ENCODE results near the gene ITGAE. TPM values are rescaled to one million over a fixed set of nuclear protein-coding genes. Genes with fewer than 3 reads are reported as not detected.

The ITGAE gene
- total and polyA plus RNA-seq, 2 experiments from 2014 or later: 11.7 to 44.9 TPM

DNA sequence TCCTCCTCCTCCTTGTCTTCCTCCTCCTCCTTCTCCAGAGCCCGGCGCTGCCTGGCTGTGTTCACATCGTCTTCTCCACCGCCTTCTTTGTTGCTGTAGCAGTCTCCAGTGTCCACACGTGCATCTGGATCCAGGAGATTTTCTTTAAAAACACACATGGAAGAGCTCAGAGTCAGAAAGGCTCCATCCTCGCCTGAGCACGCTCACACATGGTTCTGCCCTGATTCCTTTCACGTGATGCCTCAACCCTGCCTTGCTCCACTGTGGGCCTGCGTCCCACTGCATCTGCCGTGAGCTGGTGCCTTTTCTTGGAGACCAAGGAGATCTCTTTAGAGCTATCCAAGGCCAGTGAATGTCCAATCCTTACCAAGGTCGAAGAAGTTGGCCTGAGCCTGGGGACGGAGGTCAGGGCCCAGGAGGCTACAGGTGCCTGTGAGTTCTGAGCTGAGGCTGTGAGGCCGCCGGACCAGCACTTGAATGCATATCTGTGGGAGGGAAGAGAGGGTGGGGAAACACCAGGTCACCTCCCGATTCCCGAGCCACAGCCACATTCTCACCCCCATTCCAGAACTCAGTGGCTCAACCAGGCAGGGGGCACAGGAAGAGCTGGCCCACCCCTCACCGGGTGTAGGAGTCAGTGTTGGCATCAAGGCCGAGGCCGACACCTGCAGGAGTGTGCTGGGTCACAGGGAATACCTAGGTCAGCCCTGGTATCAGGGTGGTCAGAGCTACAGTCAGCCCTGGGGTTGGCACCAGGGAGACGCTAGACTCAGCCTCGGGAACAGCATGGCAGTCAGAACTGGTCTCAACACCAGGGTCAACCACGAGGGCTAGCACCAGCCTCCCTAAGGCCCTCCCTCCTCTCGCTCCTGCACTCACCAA, 39.7 kb downstream of the ITGAE start:
- no peaks in the 10 kb centered on the region for H4K20me1 ChIP-seq (replicated peaks; ENCODE audit: insufficient read depth)
- H3K36me3 ChIP-seq (ENCODE audit: insufficient read depth): no peaks in the 10 kb centered on the region
- TF ChIP-seq, protein P1, sequence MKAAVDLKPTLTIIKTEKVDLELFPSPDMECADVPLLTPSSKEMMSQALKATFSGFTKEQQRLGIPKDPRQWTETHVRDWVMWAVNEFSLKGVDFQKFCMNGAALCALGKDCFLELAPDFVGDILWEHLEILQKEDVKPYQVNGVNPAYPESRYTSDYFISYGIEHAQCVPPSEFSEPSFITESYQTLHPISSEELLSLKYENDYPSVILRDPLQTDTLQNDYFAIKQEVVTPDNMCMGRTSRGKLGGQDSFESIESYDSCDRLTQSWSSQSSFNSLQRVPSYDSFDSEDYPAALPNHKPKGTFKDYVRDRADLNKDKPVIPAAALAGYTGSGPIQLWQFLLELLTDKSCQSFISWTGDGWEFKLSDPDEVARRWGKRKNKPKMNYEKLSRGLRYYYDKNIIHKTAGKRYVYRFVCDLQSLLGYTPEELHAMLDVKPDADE (IDR thresholded peaks at IDR 0.05): no peak
- Mint-ChIP-seq H3K36me3 (ENCODE audit: low read depth) (peaks cover 14% of the 10 kb centered on the region), H3K4me3 (no peak overlapping the region), H3K4me1 (0 out of 3 replicates have a peak, but pooled peaks cover 2% of the 10 kb centered on the region), H3K9me3 (peaks cover 16% of the 10 kb centered on the region), H3K27ac (no peak overlapping the region), H3K27me3 (ENCODE audit: insufficient read depth, low read depth, poor library complexity) (peaks cover 7% of the 10 kb centered on the region)
- DNase-seq (ENCODE audit: low spot score) (no peak), ATAC-seq (no peak)
- H3K9me2 ChIP-seq (ENCODE audit: insufficient read depth): no peaks in the 10 kb centered on the region
- H3K27ac ChIP-seq (ENCODE audit: low read depth): no peak overlapping the region
- H2AFZ ChIP-seq: no peak overlapping the region
- H3F3A ChIP-seq (replicated peaks; ENCODE audit: low read depth): no peaks in the 10 kb centered on the region
- H3K4me3 ChIP-seq: no peak overlapping the region
- no peaks in the 10 kb centered on the region for H3K79me2 ChIP-seq (replicated peaks; ENCODE audit: insufficient read depth)
- no peaks in the 10 kb centered on the region for H3K4me1 ChIP-seq (ENCODE audit: insufficient read depth)
- no peak overlapping the region for H3K4me2 ChIP-seq
- no peaks in the 10 kb centered on the region for H3K27me3 ChIP-seq (ENCODE audit: insufficient read depth)

DNA sequence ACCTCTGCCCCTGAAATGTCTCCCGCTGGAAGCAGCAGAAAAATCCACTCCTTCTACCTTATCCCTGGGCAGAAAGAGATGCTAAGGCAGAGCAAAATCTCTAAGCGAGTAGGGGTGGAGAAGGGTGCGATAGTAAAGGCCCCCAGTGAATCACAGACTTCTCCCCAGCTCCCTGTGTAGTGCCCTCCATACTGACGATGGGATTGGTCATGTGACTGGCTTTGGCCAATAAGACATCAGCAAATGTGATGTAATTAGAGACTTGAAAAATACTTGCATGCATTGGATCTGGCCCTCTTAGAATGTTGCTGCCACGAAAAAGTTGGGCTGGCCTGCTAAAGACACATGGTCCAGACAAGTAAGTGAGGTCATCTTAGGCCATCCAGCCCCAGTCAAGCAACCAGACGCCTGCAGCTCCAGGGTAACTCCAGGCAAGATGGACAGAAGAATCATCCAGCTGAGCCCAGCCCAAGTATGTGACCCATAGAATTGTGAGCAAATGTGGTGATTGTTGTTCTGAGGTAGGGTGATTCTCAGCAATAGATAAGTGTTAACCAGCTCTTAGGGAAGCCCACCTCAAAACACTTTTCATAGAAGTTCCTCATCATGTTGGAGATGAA, 41.3 kb downstream of the ITGAE start:
- no peak for DNase-seq (ENCODE audit: low spot score)
- H2AFZ ChIP-seq: no peak overlapping the region

DNA sequence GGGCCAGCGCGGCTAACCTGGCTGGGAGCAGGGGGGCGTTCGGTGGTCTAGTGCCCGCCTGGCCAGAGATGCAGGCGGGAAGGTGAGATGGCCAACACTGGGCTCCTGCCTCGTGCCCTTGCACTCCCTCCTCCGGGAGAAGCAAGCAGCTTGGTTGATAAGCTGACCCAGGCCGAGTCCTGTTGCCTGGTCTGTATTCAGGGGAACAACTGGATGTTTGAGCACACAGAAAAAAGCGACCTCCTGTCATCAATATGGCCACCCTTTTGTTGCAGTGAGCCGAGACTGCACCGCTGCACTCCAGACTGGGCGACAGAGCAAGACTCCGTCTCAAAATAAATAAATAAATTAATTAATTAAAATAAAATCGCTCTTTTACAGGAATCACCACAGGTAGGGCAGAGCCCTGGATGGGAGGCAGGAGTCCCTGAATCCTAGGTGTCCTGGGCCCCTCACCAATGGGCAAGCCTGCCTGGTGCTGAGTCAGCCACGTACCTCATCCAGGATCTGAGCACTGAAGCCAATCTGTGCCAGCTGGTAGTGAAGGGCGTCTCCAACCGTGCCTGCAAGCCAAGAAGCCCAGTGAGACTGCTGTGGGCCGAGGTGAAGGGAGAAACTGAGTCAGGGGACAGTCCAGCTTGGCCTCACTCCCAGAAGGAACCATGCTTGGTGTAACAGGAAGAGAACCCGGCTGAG, 45.5 kb downstream of the ITGAE start:
- Mint-ChIP-seq H3K9me3 (peaks cover 11% of the 10 kb centered on the region), H3K27me3 (ENCODE audit: insufficient read depth, low read depth, poor library complexity) (peaks cover 14% of the 10 kb centered on the region), H3K27ac (peak overlapping the region; percentile 75), H3K4me3 (peak overlapping the region; percentile 70), H3K36me3 (ENCODE audit: low read depth) (peaks cover 12% of the 10 kb centered on the region), H3K4me1 (peaks cover 10% of the 10 kb centered on the region)
- peaks cover 6% of the 10 kb centered on the region; the same call in 1 of the 2 replicates for H3K4me1 ChIP-seq (ENCODE audit: insufficient read depth)
- peak overlapping the region; percentile 79 for H3K4me3 ChIP-seq
- no peaks in the 10 kb centered on the region for H3K79me2 ChIP-seq (replicated peaks; ENCODE audit: insufficient read depth)
- TF ChIP-seq, protein P1 (IDR thresholded peaks at IDR 0.05): no peak
- TF ChIP-seq EZH2phosphoT487 (IDR thresholded peaks at IDR 0.05; ENCODE audit: unreplicated experiment) (no peak), NANOG (IDR thresholded peaks at IDR 0.05; ENCODE audit: borderline replicate concordance) (no peak)
- TF ChIP-seq, protein P2, sequence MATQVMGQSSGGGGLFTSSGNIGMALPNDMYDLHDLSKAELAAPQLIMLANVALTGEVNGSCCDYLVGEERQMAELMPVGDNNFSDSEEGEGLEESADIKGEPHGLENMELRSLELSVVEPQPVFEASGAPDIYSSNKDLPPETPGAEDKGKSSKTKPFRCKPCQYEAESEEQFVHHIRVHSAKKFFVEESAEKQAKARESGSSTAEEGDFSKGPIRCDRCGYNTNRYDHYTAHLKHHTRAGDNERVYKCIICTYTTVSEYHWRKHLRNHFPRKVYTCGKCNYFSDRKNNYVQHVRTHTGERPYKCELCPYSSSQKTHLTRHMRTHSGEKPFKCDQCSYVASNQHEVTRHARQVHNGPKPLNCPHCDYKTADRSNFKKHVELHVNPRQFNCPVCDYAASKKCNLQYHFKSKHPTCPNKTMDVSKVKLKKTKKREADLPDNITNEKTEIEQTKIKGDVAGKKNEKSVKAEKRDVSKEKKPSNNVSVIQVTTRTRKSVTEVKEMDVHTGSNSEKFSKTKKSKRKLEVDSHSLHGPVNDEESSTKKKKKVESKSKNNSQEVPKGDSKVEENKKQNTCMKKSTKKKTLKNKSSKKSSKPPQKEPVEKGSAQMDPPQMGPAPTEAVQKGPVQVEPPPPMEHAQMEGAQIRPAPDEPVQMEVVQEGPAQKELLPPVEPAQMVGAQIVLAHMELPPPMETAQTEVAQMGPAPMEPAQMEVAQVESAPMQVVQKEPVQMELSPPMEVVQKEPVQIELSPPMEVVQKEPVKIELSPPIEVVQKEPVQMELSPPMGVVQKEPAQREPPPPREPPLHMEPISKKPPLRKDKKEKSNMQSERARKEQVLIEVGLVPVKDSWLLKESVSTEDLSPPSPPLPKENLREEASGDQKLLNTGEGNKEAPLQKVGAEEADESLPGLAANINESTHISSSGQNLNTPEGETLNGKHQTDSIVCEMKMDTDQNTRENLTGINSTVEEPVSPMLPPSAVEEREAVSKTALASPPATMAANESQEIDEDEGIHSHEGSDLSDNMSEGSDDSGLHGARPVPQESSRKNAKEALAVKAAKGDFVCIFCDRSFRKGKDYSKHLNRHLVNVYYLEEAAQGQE (IDR thresholded peaks at IDR 0.05; ENCODE audit: unreplicated experiment): no peak
- peak overlapping the region; percentile 87 for H2AFZ ChIP-seq
- H3F3A ChIP-seq (replicated peaks; ENCODE audit: low read depth): no peaks in the 10 kb centered on the region
- no peaks in the 10 kb centered on the region for H4K20me1 ChIP-seq (replicated peaks; ENCODE audit: insufficient read depth)
- DNase-seq (ENCODE audit: low spot score): no peak
- H3K9me2 ChIP-seq (ENCODE audit: insufficient read depth): no peaks in the 10 kb centered on the region
- no peaks in the 10 kb centered on the region for H3K27me3 ChIP-seq (ENCODE audit: insufficient read depth)
- no peak for ATAC-seq
- peak overlapping the region; percentile 81; the same call in 1 of the 2 replicates for H3K27ac ChIP-seq (ENCODE audit: low read depth)
- no peaks in the 10 kb centered on the region for H3K36me3 ChIP-seq (ENCODE audit: insufficient read depth)
- peak overlapping the region; percentile 86 for H3K4me2 ChIP-seq

More for the DNA sequence above, 41.3 kb downstream of the ITGAE start:
- ATAC-seq: no peak
- Mint-ChIP-seq H3K36me3 (ENCODE audit: low read depth) (peaks cover 14% of the 10 kb centered on the region), H3K27me3 (ENCODE audit: insufficient read depth, low read depth, poor library complexity) (peaks cover 9% of the 10 kb centered on the region), H3K27ac (no peak overlapping the region), H3K4me3 (no peak overlapping the region), H3K4me1 (no peaks in the 10 kb centered on the region), H3K9me3 (peaks cover 14% of the 10 kb centered on the region)
- Histone ChIP-seq H3K4me3 (no peak overlapping the region), H3F3A (replicated peaks; ENCODE audit: low read depth) (no peaks in the 10 kb centered on the region), H3K36me3 (ENCODE audit: insufficient read depth) (no peaks in the 10 kb centered on the region), H4K20me1 (replicated peaks; ENCODE audit: insufficient read depth) (no peaks in the 10 kb centered on the region), H3K4me2 (no peak overlapping the region), H3K27ac (ENCODE audit: low read depth) (no peak overlapping the region), H3K79me2 (replicated peaks; ENCODE audit: insufficient read depth) (no peaks in the 10 kb centered on the region), H3K4me1 (ENCODE audit: insufficient read depth) (peaks cover 6% of the 10 kb centered on the region; the same call in 1 of the 2 replicates), H3K9me2 (ENCODE audit: insufficient read depth) (no peaks in the 10 kb centered on the region), H3K27me3 (ENCODE audit: insufficient read depth) (no peaks in the 10 kb centered on the region)
- peak; percentile 92 for TF ChIP-seq ZNF331 (CRISPR knock-in tag; IDR thresholded peaks at IDR 0.05; ENCODE audit: low read depth)
- TF ChIP-seq ZNF114 (CRISPR knock-in tag; IDR thresholded peaks at IDR 0.05): no peak

Data from GM23338 (cell line).